Neural progenitor cell (in vitro differentiated cells): ENCODE results near the gene BMP7.

Source experiments
- CTCF ChIP-seq: fragments of 200-600 bp; sonication (generic); IDR thresholded peaks from 2 replicates; pipeline ENCODE4 v1.5.1; 2017; ENCODE audit warnings: antibody characterized with exemption, mild to moderate bottlenecking
- EZH2phosphoT487 ChIP-seq: fragments of 200-600 bp; sonication (generic); IDR thresholded peaks from 2 replicates; pipeline ENCODE4 v1.6.1; 2017; ENCODE audit warnings: antibody characterized with exemption

- TF ChIP-seq CTCF (no peak), EZH2phosphoT487 (no peak)
Measured at GRCh38 chr20:57128044-57128757, 138.2 kb downstream of the BMP7 start.
